ENCODE data around the gene PDGFB. TPM values are rescaled to one million over a fixed set of nuclear protein-coding genes. Genes with fewer than 3 reads are reported as not detected.
A peak's percentile ranks its signal among the peaks of the same experiment; 100 is the strongest.

Gene PDGFB
- total RNA-seq, 8 experiments from 2014 or later = 0.24 to 6.7 (median 0.43) TPM; not detected in 1

- 14 to 100% (median 73%) methylated on average over 1 to 7 of the region's 13 CpGs; no CpG with 5 or more reads in 5 of the 10 experiments for WGBS, 10 experiments
- peaks cover 20 to 28% of the 10 kb centered on the region in 2 donors for H3K4me1 ChIP-seq (replicated peaks in 1 of 2)
- H3K27ac ChIP-seq = no peak overlapping the region
- H3K4me3 ChIP-seq = no peak overlapping the region
- in situ Hi-C loops (cut with MboI; ENCODE audit: low pct_unique_long_range_greater_than_20kb in 2 of 9, low sequenced_read_pairs in 9 of 9, unreplicated experiment in 9 of 9) = no loop called here
- ATAC-seq (replicated peaks in 6 of 8) = peak in 2 of 8 experiments; percentile 34 to 71
Measured at GRCh38 chr22:39183991-39184585, 60.7 kb downstream of the PDGFB start.

DNA sequence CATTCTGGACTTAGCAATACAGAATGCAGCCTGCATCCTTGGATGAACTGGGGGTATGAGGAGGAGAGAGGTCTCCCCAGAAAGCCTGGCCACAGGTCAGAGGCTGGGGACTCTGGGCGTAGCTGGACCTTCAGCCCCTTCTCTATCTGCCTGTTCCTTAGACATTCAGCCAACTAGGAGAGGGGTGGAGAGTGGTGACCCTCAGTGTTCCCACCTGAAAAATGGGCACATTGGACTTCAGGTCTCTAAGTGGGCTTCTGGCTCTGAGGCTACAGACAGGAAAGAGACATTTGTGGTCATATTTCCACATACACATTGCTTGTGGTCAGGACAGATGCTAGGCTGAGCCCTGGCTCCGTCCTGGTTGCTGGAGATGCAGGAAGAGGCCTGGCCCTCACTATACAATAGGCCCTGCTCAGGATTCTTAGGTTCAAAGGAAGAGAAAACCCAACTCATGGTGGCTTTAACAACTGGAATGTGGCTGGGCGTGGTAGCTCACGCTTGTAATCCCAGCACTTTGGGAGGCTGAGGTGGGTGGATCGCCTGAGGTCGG lies 62.2 kb downstream of the PDGFB start:
- ATAC-seq (replicated peaks in 6 of 8) = no peak
- no peak overlapping the region for H3K4me3 ChIP-seq
- WGBS, 10 experiments = 73 to 95% (median 80%) methylated on average over 1 to 4 of the region's 6 CpGs; no CpG with 5 or more reads in 7 of the 10 experiments
- peaks cover 20 to 28% of the 10 kb centered on the region in 2 donors for H3K4me1 ChIP-seq (replicated peaks in 1 of 2)
- in situ Hi-C loops (cut with MboI; ENCODE audit: low pct_unique_long_range_greater_than_20kb in 2 of 9, low sequenced_read_pairs in 9 of 9, unreplicated experiment in 9 of 9) = no loop called here
- no peak overlapping the region for H3K27ac ChIP-seq

DNA sequence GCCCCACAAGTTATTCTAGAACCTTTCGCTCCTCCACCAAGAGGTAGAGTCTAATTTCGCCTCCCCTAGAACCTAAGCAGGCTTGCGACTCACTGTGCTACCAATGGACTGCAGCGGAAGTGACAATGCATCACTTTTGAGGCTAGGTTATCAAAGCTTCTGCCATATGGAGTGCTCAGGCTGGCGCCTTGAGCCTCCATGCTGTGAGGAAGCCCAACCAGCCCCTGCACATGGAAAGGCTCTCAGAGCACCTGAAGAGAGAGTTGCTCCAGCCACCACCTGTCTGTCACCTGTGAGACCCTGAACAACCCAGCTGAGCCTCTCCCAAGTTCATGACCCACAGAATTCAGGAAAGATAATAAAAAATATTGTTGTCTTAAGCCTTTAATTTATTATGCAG lies 63.0 kb downstream of the PDGFB start:
- Histone ChIP-seq H3K4me1 (replicated peaks in 1 of 2) (peaks cover 20 to 28% of the 10 kb centered on the region in 2 donors), H3K27ac (no peak overlapping the region), H3K4me3 (no peak overlapping the region)
- no peak for ATAC-seq (replicated peaks in 6 of 8)
- in situ Hi-C loops (cut with MboI; ENCODE audit: low pct_unique_long_range_greater_than_20kb in 2 of 9, low sequenced_read_pairs in 9 of 9, unreplicated experiment in 9 of 9) = no loop called here
- WGBS, 10 experiments = 40 to 100% (median 100%) methylated on average over 1 to 2 of the region's 5 CpGs; no CpG with 5 or more reads in 7 of the 10 experiments

DNA sequence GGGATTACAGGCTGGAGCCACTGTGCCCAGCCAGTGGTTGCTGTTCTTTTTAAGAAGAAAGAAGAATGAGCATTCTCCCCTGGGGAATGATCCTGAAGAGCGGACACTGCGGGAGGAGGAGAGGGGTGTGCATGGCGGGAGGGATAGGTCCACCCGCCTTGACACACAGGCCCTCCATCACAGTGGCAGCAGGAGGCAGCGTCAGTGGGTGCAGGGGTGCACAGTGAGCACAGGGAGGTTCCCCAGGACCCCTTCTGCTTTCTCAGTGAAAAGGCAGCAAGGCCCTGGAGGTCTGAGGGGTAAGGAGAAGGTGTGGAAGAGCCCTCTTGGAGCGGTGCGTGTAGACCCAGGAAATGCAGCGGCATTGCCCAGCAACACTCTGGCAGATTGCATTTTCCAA lies 63.4 kb downstream of the PDGFB start:
- H3K4me1 ChIP-seq (replicated peaks in 1 of 2) = peaks cover 20 to 28% of the 10 kb centered on the region in 2 donors
- no peak overlapping the region for H3K4me3 ChIP-seq
- H3K27ac ChIP-seq = no peak overlapping the region
- WGBS, 10 experiments = 82 to 100% (median 90%) methylated on average over 2 to 4 of the region's 8 CpGs; no CpG with 5 or more reads in 7 of the 10 experiments
- in situ Hi-C loops (cut with MboI; ENCODE audit: low pct_unique_long_range_greater_than_20kb in 2 of 9, low sequenced_read_pairs in 9 of 9, unreplicated experiment in 9 of 9) = no loop called here
- no peak for ATAC-seq (replicated peaks in 6 of 8)

- in situ Hi-C loops (cut with MboI; ENCODE audit: low pct_unique_long_range_greater_than_20kb in 2 of 9, low sequenced_read_pairs in 9 of 9, unreplicated experiment in 9 of 9) = loop anchor here in 6 of 9 experiments (10.0 kb wide), 2 partner anchors 125 to 135 kb away; partner anchors contain the start of gene RPL3 (in 3 of the 6)
- H3K4me3 ChIP-seq = no peak overlapping the region
- H3K4me1 ChIP-seq (replicated peaks in 1 of 2) = peaks cover 20 to 23% of the 10 kb centered on the region in 2 donors
- 31 to 71% (median 61%) methylated on average over 3 to 7 of the region's 21 CpGs; no CpG with 5 or more reads in 7 of the 10 experiments for WGBS, 10 experiments
- ATAC-seq (replicated peaks in 6 of 8) = peak in 5 of 8 experiments; percentile 28 to 59 (median 54)
- peak overlapping the region; percentile 43 to 48 for H3K27ac ChIP-seq
Measured at GRCh38 chr22:39179841-39180335, 64.9 kb downstream of the PDGFB start.

GRCh38 chr22:39179401-39179827 lies 65.4 kb downstream of the PDGFB start:
- Histone ChIP-seq H3K4me3 (no peak overlapping the region), H3K4me1 (replicated peaks in 1 of 2) (peaks cover 25 to 28% of the 10 kb centered on the region in 2 donors), H3K27ac (peak overlapping the region; percentile 43 to 48)
- WGBS, 10 experiments = 56 to 76% (median 68%) methylated on average over 4 to 5 of the region's 6 CpGs; no CpG with 5 or more reads in 7 of the 10 experiments
- in situ Hi-C loops (cut with MboI; ENCODE audit: low pct_unique_long_range_greater_than_20kb in 2 of 9, low sequenced_read_pairs in 9 of 9, unreplicated experiment in 9 of 9) = loop anchor here in 6 of 9 experiments (10.0 kb wide), 2 partner anchors 125 to 135 kb away; partner anchors contain the start of gene RPL3 (in 3 of the 6)
- peak in 6 of 8 experiments; percentile 12 to 80 (median 74) for ATAC-seq (replicated peaks in 6 of 8)

GRCh38 chr22:39178206-39179111 lies 66.3 kb downstream of the PDGFB start:
- no peak overlapping the region for H3K4me3 ChIP-seq
- in situ Hi-C loops (cut with MboI; ENCODE audit: low pct_unique_long_range_greater_than_20kb in 2 of 9, low sequenced_read_pairs in 9 of 9, unreplicated experiment in 9 of 9) = loop anchor here in 6 of 9 experiments (10.0 kb wide), 2 partner anchors 126 to 136 kb away; partner anchors contain the start of gene RPL3 (in 3 of the 6)
- 34 to 100% (median 94%) methylated on average over 4 to 12 of the region's 19 CpGs for WGBS, 10 experiments
- no peak overlapping the region for H3K27ac ChIP-seq
- no peak for ATAC-seq (replicated peaks in 6 of 8)
- H3K4me1 ChIP-seq (replicated peaks in 1 of 2) = peaks cover 35 to 37% of the 10 kb centered on the region in 2 donors

DNA sequence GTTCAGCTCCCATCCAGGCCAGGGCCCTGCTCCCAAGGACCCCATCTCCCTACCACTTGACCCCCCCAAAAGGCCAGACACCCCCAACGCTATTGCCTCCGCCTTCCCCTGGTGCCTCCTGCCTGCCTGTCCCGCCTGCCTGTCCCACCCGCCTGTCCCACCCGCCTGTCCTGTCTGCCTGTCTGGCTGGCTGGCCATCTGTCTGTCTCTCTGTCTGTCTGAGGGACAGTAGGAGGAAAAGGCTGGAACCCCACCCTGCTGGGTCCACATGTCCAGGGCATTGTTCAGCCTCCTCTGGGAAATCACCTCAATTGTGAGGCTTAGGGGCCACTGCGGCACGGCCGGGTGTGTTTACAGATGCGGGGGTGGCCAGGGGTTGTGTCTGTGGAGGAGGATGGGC lies 67.0 kb downstream of the PDGFB start:
- in situ Hi-C loops (cut with MboI; ENCODE audit: low pct_unique_long_range_greater_than_20kb in 2 of 9, low sequenced_read_pairs in 9 of 9, unreplicated experiment in 9 of 9) = loop anchor here in 6 of 9 experiments (10.0 kb wide), 2 partner anchors 127 to 137 kb away; partner anchors contain the start of gene RPL3 (in 3 of the 6)
- peak in 2 of 8 experiments; percentile 14 to 18 for ATAC-seq (replicated peaks in 6 of 8)
- Histone ChIP-seq H3K4me3 (no peak overlapping the region), H3K4me1 (replicated peaks in 1 of 2) (peaks cover 37 to 44% of the 10 kb centered on the region in 2 donors), H3K27ac (no peak overlapping the region)
- WGBS, 10 experiments = 76 to 80% (median 80%) methylated on average over 1 to 5 of the region's 9 CpGs; no CpG with 5 or more reads in 7 of the 10 experiments

GRCh38 chr22:39177456-39177775 lies 67.4 kb downstream of the PDGFB start:
- peak overlapping the region in 1 of 2 donors; percentile 57 for H3K27ac ChIP-seq
- WGBS, 10 experiments = 100% methylated on average over 1 of the region's 2 CpGs; no CpG with 5 or more reads in 9 of the 10 experiments
- no peak overlapping the region for H3K4me3 ChIP-seq
- in situ Hi-C loops (cut with MboI; ENCODE audit: low pct_unique_long_range_greater_than_20kb in 2 of 9, low sequenced_read_pairs in 9 of 9, unreplicated experiment in 9 of 9) = loop anchor here in 6 of 9 experiments (10.0 kb wide), 2 partner anchors 127 to 137 kb away; partner anchors contain the start of gene RPL3 (in 3 of the 6)
- no peak for ATAC-seq (replicated peaks in 6 of 8)
- H3K4me1 ChIP-seq (replicated peaks in 1 of 2) = peaks cover 37 to 47% of the 10 kb centered on the region in 2 donors

DNA sequence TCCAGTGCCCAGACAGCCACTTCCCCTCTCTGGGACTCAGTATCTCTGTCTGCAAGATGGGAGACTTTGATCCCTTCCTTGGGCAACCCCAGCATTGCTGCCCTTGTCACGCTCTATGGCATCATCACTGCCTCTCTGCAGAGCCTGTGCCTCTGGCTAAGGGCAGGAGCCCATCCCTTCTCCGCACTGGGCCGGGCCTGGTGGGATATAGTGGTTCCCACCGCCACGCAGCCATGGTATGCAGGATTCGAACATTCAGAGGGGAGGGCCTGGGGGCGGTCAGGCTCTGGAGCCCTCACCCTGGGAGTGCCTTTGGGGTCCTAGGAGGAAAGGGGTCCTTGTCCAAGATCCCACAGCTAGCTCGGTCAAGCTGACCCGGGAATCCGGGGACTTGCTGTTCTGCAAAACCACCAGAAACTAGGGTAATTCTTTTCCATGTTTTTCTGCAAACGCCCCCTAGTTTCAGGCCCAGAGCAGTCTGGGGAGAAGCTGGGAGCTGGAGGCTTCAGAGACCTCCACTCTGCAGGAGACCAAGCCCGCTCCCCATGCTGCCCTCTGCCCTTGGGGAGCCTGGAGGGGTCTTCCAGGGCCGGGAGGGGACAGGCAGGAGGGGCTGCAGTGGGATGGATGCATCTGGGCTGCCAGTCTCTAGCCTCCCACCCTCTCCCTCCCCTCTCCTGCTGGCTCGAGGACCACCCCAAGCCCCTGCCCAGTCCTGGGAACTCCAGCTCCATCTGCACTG lies 67.9 kb downstream of the PDGFB start:
- Histone ChIP-seq H3K4me1 (replicated peaks in 1 of 2) (peaks cover 37 to 49% of the 10 kb centered on the region in 2 donors), H3K4me3 (no peak overlapping the region), H3K27ac (peak overlapping the region in 1 of 2 donors; percentile 57)
- no peak for ATAC-seq (replicated peaks in 6 of 8)
- 79 to 100% (median 88%) methylated on average over 1 to 10 of the region's 14 CpGs; no CpG with 5 or more reads in 6 of the 10 experiments for WGBS, 10 experiments
- in situ Hi-C loops (cut with MboI; ENCODE audit: low pct_unique_long_range_greater_than_20kb in 2 of 9, low sequenced_read_pairs in 9 of 9, unreplicated experiment in 9 of 9) = loop anchor here in 6 of 9 experiments (10.0 kb wide), 2 partner anchors 128 to 138 kb away; partner anchors contain the start of gene RPL3 (in 3 of the 6)

DNA sequence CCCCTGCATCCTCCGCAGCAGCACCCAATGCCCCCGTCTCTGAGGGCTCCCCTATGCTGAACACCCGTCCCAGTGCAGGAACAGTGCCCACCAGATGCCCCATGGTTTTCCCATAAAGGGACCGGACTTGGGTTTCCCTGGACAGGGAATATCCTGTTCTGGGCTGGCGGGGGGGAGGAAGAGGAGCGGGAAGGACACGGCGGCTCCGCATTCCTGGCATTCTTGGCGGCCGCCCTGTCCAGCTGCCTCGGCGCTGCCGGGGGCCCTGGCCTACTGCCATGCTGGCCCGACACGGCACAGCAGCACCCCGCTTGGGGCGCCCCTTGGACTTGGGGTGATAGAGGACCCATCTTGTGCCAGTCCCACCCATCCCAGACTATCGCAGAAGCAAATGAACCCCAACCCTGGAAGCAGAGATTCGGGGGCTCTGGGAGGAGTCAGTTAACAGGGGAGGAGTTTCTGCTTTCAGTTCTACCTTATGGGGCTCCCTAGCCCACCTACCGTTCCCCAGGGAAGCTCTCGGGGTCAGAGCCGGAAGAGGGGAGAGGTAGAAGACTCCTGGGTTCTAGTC lies 68.6 kb downstream of the PDGFB start:
- no peak overlapping the region for H3K4me3 ChIP-seq
- peaks cover 37 to 52% of the 10 kb centered on the region in 2 donors for H3K4me1 ChIP-seq (replicated peaks in 1 of 2)
- no peak overlapping the region for H3K27ac ChIP-seq
- in situ Hi-C loops (cut with MboI; ENCODE audit: low pct_unique_long_range_greater_than_20kb in 2 of 9, low sequenced_read_pairs in 9 of 9, unreplicated experiment in 9 of 9) = loop anchor here in 6 of 9 experiments (10.0 kb wide), 2 partner anchors 129 to 139 kb away; partner anchors contain the start of gene RPL3 (in 3 of the 6)
- peak in 4 of 8 experiments; percentile 3 to 82 (median 72) for ATAC-seq (replicated peaks in 6 of 8)
- 0 to 100% (median 23%) methylated on average over 1 to 3 of the region's 23 CpGs; no CpG with 5 or more reads in 6 of the 10 experiments for WGBS, 10 experiments

Data from motor neuron (in vitro differentiated cells).